ENCODE results near the gene PID1.

Gene PID1

GRCh38 chr2:229032608-229033234, 238.4 kb downstream of the PID1 start:
- DNase-seq (ENCODE audit: low read depth in 4 of 4, low spot score in 1 of 4), result no peak

- DNase-seq (ENCODE audit: low read depth in 4 of 4, low spot score in 1 of 4), result no peak
These were observed 243.6 kb downstream of the PID1 start for GRCh38 chr2:229027353-229028105.

- DNase-seq (ENCODE audit: low read depth in 4 of 4, low spot score in 1 of 4), result no peak
These were observed 245.4 kb downstream of the PID1 start for GRCh38 chr2:229025653-229026052.

- DNase-seq (ENCODE audit: low read depth in 4 of 4, low spot score in 1 of 4), result no peak
These were observed 248.4 kb downstream of the PID1 start for GRCh38 chr2:229022652-229023051.

GRCh38 chr2:229022071-229022470, 249.0 kb downstream of the PID1 start:
- DNase-seq (ENCODE audit: low read depth in 4 of 4, low spot score in 1 of 4), result no peak

GRCh38 chr2:229009816-229010215, 261.3 kb downstream of the PID1 start:
- no peak for DNase-seq (ENCODE audit: low read depth in 4 of 4, low spot score in 1 of 4)

- DNase-seq (ENCODE audit: low read depth in 4 of 4, low spot score in 1 of 4), result no peak
These were observed 267.8 kb downstream of the PID1 start for GRCh38 chr2:229003256-229003655.

- DNase-seq (ENCODE audit: low read depth in 4 of 4, low spot score in 1 of 4), result no peak
These were observed 269.9 kb downstream of the PID1 start for GRCh38 chr2:229001196-229001595.

- DNase-seq (ENCODE audit: low read depth in 4 of 4, low spot score in 1 of 4), result no peak
These were observed 271.8 kb downstream of the PID1 start for GRCh38 chr2:228999326-228999725.

- DNase-seq (ENCODE audit: low read depth in 4 of 4, low spot score in 1 of 4), result no peak
These were observed 282.3 kb downstream of the PID1 start for GRCh38 chr2:228988786-228989185.

GRCh38 chr2:228987441-228988155, 283.5 kb downstream of the PID1 start:
- DNase-seq (ENCODE audit: low read depth in 4 of 4, low spot score in 1 of 4), result no peak

GRCh38 chr2:228986961-228987360, 284.1 kb downstream of the PID1 start:
- DNase-seq (ENCODE audit: low read depth in 4 of 4, low spot score in 1 of 4), result no peak

GRCh38 chr2:228983700-228984099, 287.4 kb downstream of the PID1 start:
- no peak for DNase-seq (ENCODE audit: low read depth in 4 of 4, low spot score in 1 of 4)

GRCh38 chr2:228974169-228974568, 296.9 kb downstream of the PID1 start:
- DNase-seq (ENCODE audit: low read depth in 4 of 4, low spot score in 1 of 4), result no peak
